NCI-H2171 (cell line): ENCODE measurements around the gene FGFR2.

Experiments
- DNase-seq: peaks from one replicate; lab custom pipeline; 2025; lab: John Stamatoyannopoulos, UW

Gene FGFR2

DNA sequence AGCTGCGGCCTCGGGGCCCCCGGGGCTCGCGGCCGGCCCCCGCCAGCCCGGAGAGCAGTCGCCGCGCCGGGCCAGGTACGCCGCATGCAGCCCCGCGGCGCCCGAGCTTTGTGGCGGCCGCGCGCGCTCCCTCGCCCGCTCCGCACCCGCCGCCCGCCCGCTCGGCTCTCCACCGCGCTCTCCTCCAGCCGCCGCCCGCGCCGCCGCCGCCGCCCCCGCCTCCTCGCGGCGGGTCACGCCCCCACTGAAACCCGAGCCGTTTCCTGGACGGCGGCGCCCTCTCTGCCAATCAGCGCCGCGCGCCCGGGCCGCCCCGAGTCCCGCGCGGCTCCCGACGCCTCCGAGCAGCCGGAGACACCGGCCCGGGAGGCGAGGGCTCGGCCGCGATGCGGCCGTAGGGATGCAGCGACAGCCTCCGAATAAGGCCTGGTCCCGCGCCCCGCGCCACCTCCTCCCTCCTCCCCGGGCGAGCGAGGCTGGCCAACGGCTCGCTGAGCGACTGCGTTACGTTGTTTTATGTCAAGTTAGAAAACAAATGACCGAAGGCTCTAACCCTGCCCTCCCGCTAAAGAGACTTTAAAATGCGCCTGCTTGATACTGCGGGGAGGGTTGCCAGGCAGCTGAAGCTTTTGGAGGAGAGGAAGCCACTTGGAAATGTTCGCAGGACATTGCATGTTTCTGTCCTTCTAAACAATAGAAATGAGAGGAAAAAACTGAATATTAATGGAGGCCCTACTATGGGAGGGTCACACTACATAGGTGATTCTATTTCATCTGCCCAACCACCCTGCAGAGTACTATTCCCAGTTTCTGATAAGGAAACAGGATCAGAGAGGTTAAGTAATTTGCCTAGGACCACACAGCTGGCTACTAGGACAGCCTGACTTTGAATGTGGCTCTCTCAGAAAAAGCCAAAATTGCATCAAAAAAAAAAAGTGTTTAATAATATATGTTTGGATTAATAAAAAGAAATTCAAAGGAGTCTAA is at the start of gene FGFR2:
FGFR2 (minus strand) TSS at position 182 of the 987 bp plus-strand sequence. CDS start 4,627 bp downstream, outside the sequence.
- peak; percentile 61 for DNase-seq

- DNase-seq, result no peak
These were observed 49.2 kb upstream of the FGFR2 start for GRCh38 chr10:121647401-121647800.

DNA sequence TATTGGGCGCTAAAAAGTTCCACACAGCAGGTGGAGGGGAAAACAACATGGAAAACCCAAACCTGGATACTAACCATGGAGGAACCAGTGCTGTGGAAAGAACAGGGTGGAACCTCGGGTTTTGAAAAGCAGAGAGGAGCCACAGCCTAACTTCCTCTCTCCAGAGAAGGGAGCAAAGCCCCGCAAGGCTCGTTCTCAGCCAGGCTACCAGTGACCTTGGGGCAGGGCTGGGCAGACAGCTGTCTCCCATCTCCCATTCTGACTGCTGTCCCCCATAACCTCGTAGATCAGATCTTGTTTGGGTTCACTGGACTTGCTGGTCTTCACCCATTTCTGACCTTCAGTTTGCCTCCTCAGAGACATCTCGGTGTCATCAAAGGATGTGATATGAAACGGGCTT is 47.5 kb upstream of the FGFR2 start:
- no peak for DNase-seq

- no peak for DNase-seq
These were observed 46.3 kb upstream of the FGFR2 start for GRCh38 chr10:121644501-121644900.

DNA sequence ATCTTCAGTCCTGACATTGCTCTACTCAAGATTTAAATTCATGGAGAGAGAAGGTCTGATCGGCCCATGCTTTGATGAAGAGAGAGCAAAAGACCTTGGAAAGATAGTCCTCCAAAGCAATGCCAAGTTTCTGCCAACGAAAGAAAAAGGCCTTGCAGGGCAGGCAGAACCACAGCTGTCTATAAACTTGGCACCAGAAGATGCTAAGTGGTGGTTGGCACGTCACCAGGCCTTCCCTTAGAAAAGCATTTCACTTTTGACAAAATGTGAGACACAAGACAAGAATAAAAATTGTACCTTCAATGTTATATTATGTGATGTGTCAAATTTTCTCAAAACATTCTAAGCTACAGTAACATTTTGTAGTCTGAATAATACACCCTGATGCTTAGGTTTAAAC is 42.0 kb upstream of the FGFR2 start:
- DNase-seq, result no peak

- no peak for DNase-seq
These were observed 41.2 kb upstream of the FGFR2 start for GRCh38 chr10:121639416-121639815.

GRCh38 chr10:121637437-121637836 is 39.2 kb upstream of the FGFR2 start:
- no peak for DNase-seq

- DNase-seq, result no peak
These were observed 34.8 kb upstream of the FGFR2 start for GRCh38 chr10:121633056-121633455.

- no peak for DNase-seq
These were observed 33.3 kb upstream of the FGFR2 start for GRCh38 chr10:121631365-121632029.

DNA sequence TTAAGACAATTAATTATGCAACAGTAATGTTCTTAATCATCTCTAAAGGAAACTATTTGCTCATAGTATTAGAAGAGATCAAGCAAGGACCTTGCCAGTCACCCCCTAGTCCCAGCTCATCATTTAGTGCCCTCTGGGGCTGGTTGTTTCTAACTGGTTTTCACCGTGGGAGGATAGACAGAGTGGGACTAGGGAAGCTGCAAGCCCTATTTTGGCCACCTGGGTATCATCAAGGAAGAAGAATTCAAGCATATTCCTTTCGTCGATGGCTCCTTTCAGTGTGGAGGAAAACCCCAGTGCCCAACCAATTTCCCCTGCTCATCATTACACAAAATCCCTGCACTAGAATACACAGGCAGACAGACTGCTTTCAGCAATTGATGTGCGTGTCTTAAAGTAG is 30.6 kb upstream of the FGFR2 start:
- no peak for DNase-seq

GRCh38 chr10:121627876-121628581 is 29.8 kb upstream of the FGFR2 start:
- DNase-seq, result no peak

GRCh38 chr10:121624836-121625486 is 26.7 kb upstream of the FGFR2 start:
- peak; percentile 59 for DNase-seq

- no peak for DNase-seq
These were observed 20.7 kb upstream of the FGFR2 start for GRCh38 chr10:121618906-121619305.

DNA sequence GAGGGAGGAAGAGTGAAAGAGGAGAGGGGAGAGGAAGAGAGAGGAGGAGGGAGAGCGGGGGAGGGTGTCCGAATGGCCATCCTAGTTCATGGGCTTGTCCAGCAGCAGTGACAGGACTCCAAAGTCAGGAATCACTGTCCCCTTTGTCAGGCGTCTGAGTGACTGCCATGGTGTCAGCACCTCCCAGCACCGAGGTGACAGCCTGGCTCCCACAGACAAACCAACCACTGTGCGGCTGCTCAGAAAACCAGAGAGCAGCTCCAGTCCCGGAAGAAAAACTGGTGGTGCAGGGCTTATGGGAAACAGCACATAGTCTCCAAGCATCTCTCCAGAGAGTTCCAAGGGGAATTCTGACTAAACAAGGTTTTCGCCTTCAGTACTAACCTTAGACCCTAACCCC is 18.9 kb upstream of the FGFR2 start:
- no peak for DNase-seq

- DNase-seq, result no peak
These were observed 18.0 kb upstream of the FGFR2 start for GRCh38 chr10:121616291-121616690.

DNA sequence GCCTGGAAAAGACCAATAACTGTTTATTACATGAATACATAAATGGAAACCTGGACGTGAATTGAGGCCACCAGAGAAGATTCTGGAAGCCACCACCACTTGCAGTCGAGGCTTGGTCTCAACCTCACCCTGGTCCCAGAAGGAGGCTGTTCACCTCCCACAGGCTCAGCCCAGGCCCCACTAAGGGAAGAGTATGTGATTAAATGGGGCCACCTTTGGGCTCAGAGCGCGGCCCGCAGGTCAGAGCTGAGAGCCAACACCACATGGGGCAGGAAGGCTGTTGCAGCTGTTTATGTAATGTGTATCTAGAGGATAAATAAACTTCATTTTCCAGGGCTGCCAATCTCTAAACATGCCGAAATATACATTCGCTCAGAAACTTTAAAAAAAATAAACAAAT is 17.6 kb upstream of the FGFR2 start:
- no peak for DNase-seq

DNA sequence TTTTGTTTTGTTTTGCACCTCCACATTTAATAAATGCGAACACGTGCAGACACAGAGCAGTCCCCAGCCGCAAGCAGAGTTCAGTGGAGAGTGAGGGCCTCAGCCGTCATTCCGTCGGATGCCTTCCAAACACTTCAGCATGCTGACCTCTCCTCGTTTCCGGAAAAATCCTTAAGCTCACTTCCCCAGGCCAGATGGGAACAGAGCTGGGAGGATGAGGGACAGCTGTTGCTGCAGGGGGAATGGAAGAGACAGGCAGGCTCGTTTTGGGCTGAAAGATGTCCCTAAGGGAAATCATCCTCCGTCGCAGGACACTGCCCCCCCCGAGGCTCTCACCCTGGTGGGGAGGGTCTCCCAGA is 17.2 kb upstream of the FGFR2 start:
- DNase-seq, result no peak

DNA sequence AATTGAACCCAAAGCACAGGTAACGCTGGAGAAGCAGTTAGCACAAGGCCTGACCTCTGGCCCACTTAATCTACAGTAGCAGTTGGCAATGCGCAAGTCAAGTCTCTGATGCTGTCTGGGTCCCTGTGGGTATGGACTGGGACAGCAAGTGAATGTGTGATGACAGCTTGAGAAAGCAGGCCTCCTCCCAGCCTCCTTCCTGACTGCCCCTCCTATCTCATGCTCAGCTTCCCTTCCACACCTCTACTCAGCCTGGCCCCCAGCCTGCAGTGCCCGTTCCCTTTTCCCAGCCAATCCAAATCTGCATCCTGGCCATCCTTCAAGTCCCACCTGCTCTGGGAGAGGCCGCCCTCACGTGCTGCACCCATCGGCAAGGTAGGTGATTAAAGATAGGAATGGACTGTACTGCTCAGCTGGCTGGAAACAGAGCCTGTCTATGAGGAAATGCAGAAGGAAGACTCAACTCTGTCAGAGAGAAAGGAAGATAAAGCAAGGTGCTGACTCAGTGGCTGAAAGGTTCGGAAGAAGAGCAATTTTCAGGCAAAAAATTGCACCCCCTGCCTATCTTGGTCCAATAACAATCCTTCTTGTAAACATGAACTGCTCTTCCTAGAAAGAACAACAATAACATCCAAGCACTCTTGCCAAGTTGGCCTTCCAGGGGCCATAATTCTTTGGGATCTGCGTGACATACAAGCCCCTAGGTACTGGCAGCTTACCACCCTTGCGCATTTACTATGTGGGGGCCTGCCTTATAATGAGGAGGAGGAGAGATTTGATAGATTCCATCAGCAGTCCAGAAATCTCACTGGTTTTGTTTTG is 16.6 kb upstream of the FGFR2 start:
- no peak for DNase-seq

DNA sequence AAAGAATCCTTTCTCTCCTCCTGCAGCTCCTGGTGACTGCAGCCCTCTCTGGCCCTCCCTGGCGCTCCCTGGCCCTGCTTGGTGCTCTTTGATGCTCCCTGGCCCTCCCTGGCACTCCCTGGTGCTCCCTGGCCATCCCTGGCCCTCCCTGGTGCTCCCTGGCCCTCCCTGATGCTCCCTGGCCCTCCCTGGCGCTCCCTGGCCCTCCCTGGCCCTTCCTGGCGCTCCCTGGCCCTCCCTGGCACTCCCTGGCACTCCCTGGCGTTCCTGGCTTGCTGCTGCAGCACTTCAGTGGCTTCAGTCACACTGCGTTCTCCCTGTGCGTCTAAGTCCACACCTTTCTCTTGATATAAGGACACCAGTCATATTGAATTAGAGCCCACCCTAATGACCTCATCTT is 15.2 kb upstream of the FGFR2 start:
- DNase-seq, result no peak

GRCh38 chr10:121611393-121612159 is 13.3 kb upstream of the FGFR2 start:
- no peak for DNase-seq
